ENCODE results near the gene ELOVL6.

GRCh38 chr4:110010797-110011196, 187.6 kb downstream of the ELOVL6 start:
- TF ChIP-seq, protein P1, sequence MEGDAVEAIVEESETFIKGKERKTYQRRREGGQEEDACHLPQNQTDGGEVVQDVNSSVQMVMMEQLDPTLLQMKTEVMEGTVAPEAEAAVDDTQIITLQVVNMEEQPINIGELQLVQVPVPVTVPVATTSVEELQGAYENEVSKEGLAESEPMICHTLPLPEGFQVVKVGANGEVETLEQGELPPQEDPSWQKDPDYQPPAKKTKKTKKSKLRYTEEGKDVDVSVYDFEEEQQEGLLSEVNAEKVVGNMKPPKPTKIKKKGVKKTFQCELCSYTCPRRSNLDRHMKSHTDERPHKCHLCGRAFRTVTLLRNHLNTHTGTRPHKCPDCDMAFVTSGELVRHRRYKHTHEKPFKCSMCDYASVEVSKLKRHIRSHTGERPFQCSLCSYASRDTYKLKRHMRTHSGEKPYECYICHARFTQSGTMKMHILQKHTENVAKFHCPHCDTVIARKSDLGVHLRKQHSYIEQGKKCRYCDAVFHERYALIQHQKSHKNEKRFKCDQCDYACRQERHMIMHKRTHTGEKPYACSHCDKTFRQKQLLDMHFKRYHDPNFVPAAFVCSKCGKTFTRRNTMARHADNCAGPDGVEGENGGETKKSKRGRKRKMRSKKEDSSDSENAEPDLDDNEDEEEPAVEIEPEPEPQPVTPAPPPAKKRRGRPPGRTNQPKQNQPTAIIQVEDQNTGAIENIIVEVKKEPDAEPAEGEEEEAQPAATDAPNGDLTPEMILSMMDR (IDR thresholded peaks at IDR 0.05), result no peak
- no peak for TF ChIP-seq POLR2A (IDR thresholded peaks at IDR 0.05)

Measured in testis (tissue), 2 donors.